OCI-LY1 (cell line): Measurements from ENCODE around the gene CHMP1B.

Experiments used
- H2AFZ ChIP-seq: fragments of 200-600 bp; sonication (generic), shearing (Covaris generic); 2 replicates; pipeline ENCODE4 v1.6.0; 2014; ENCODE audit warnings: antibody characterized with exemption, mild to moderate bottlenecking, low read length
- H3F3A ChIP-seq: fragments of 200-600 bp; sonication (generic), shearing (Covaris generic); 2 replicates; pipeline ENCODE4 v1.6.0; 2014; ENCODE audit warnings: mild to moderate bottlenecking, antibody characterized with exemption, low read length, moderate library complexity; ENCODE audit not compliant: insufficient read depth
- H3K27ac ChIP-seq: fragments of 200-600 bp; sonication (generic); 2 replicates; pipeline ENCODE4 v1.5.1; 2014; ENCODE audit warnings: low read length, mixed run types, mild to moderate bottlenecking, low read depth; ENCODE audit not compliant: poor library complexity, severe bottlenecking
- H3K27me3 ChIP-seq: fragments of 200-600 bp; sonication (generic); 2 replicates; pipeline ENCODE4 v1.6.0; 2014; ENCODE audit warnings: antibody characterized with exemption, mild to moderate bottlenecking, low read length, moderate library complexity; ENCODE audit not compliant: insufficient read depth
- H3K36me3 ChIP-seq: fragments of 200-600 bp; sonication (generic); 2 replicates; pipeline ENCODE4 v1.6.1; 2014; ENCODE audit warnings: mild to moderate bottlenecking, antibody characterized with exemption, low read length, moderate library complexity, mixed read lengths; ENCODE audit not compliant: insufficient read depth
- H3K4me1 ChIP-seq: fragments of 200-600 bp; sonication (generic); 2 replicates; pipeline ENCODE4 v1.5.1; 2014; ENCODE audit warnings: mild to moderate bottlenecking, low read length, moderate library complexity; ENCODE audit not compliant: insufficient read depth, severe bottlenecking
- H3K4me2 ChIP-seq: fragments of 200-600 bp; sonication (generic), shearing (Covaris generic); 2 replicates; pipeline ENCODE4 v1.6.1; 2014; ENCODE audit warnings: low read length
- H3K4me3 ChIP-seq: fragments of 200-600 bp; sonication (generic); 2 replicates; pipeline ENCODE4 v1.5.1; 2014; ENCODE audit warnings: low read length, low read depth, mild to moderate bottlenecking, mixed read lengths; ENCODE audit not compliant: poor library complexity, severe bottlenecking
- H3K79me2 ChIP-seq: fragments of 200-600 bp; shearing (Covaris generic); 2 replicates; pipeline ENCODE4 v1.6.1; 2016; ENCODE audit warnings: mixed run types, low read length, mixed read lengths; ENCODE audit not compliant: insufficient read depth
- H3K9ac ChIP-seq: fragments of 200-600 bp; sonication (generic), shearing (Covaris generic); 2 replicates; pipeline ENCODE4 v1.6.1; 2014; ENCODE audit warnings: mild to moderate bottlenecking, low read length, mixed read lengths
- H3K9me2 ChIP-seq: fragments of 200-600 bp; sonication (generic), shearing (Covaris generic); 2 replicates; pipeline ENCODE4 v1.6.1; 2014; ENCODE audit warnings: low read depth, mild to moderate bottlenecking, low read length, mixed read lengths
- H3K9me3 ChIP-seq: fragments of 200-600 bp; shearing (Covaris generic); 2 replicates; pipeline ENCODE4 v1.6.1; 2014; ENCODE audit warnings: low read length, mixed read lengths
- H4K20me1 ChIP-seq: fragments of 200-600 bp; sonication (generic), shearing (Covaris generic); 2 replicates; pipeline ENCODE4 v1.6.0; 2016; ENCODE audit warnings: mild to moderate bottlenecking, low read length; ENCODE audit not compliant: insufficient read depth
- EZH2 ChIP-seq: fragments of 200-600 bp; sonication (generic), shearing (Covaris generic); IDR thresholded peaks from 2 replicates; pipeline ENCODE4 v1.8.0; 2017; ENCODE audit warnings: borderline replicate concordance, mixed run types, mild to moderate bottlenecking, antibody characterized with exemption, low read length, moderate library complexity, mixed read lengths
- TF ChIP-seq, protein P1 (sequence below): fragments of 200-600 bp; sonication (generic), shearing (Covaris generic); IDR thresholded peaks from 2 replicates; pipeline ENCODE4 v1.5.1; 2017; ENCODE audit warnings: mild to moderate bottlenecking, antibody characterized with exemption, low read length, moderate library complexity, mixed read lengths

The CHMP1B gene

DNA sequence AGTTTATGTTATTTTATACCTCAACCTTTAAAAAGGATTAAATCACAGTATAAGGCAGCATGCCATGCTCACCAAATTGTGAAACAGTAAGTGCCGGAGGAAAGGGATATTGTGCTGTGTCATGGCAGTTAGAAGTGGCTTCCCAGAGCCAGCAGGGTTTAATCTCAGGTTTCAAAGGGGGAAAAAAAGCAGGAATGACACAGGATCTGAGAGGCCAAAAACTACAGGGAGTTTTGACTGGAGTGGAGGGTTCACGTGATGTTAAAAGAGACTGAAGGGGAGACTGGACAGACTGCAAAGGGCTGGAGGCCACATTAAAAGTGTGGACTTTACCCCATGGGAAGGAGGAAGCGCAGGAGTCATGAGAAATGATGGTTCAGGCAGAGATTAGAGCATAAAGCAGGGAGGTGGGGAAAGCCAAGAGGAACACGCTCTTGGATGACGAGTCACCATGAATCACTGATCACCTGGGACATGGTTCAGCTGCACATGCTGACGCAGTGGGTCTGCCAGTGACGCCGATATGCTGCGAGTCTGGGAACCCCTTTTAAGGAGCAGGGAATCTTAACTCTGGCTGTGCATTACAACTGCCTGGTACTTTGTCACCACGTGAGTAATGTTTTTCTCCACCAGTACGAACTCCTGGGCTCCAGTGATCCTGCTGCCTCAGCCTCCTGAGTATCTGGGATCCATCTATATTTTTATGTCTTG, 6.1 kb downstream of the CHMP1B start:
- Histone ChIP-seq H3K9ac (no peak overlapping the region), H3K4me2 (no peak overlapping the region), H3K4me1 (peaks cover 13% of the 10 kb centered on the region), H3K27me3 (no peaks in the 10 kb centered on the region), H3K4me3 (no peak overlapping the region), H3K9me2 (no peaks in the 10 kb centered on the region), H4K20me1 (no peaks in the 10 kb centered on the region), H2AFZ (no peak overlapping the region), H3F3A (no peaks in the 10 kb centered on the region), H3K79me2 (peaks cover 6% of the 10 kb centered on the region), H3K9me3 (no peaks in the 10 kb centered on the region), H3K36me3 (no peaks in the 10 kb centered on the region), H3K27ac (no peak overlapping the region)
- TF ChIP-seq, protein P1, sequence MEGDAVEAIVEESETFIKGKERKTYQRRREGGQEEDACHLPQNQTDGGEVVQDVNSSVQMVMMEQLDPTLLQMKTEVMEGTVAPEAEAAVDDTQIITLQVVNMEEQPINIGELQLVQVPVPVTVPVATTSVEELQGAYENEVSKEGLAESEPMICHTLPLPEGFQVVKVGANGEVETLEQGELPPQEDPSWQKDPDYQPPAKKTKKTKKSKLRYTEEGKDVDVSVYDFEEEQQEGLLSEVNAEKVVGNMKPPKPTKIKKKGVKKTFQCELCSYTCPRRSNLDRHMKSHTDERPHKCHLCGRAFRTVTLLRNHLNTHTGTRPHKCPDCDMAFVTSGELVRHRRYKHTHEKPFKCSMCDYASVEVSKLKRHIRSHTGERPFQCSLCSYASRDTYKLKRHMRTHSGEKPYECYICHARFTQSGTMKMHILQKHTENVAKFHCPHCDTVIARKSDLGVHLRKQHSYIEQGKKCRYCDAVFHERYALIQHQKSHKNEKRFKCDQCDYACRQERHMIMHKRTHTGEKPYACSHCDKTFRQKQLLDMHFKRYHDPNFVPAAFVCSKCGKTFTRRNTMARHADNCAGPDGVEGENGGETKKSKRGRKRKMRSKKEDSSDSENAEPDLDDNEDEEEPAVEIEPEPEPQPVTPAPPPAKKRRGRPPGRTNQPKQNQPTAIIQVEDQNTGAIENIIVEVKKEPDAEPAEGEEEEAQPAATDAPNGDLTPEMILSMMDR: no peak
- no peak for TF ChIP-seq EZH2

DNA sequence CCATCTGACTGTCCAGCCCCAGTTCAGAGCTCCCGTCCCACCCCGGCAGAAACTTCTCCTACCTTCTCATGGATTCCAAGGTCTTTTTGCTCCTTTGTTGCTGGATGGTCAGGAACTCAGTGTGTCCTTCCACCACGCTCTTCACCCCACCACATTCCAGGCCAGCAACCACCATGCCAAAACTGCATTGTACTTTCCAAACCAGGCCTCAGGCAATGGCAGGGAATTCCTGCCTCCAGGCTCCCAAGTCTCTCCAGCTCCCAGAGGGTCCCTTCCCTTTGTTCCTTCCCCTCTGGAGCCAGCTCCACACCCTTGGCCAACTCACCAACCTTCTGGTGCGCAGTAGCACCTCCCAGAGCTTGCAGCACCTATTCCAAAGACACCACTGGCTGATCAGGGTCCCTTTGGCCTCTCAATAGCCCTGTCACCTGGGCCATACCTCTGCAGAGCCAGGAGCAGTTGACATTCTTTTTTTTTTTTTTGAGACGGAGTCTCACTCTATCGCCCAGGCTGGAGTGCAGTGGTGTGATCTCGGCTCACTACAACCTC, 8.1 kb downstream of the CHMP1B start:
- Histone ChIP-seq H3K9ac (no peak overlapping the region), H3F3A (no peaks in the 10 kb centered on the region), H3K4me3 (no peak overlapping the region), H3K9me2 (no peaks in the 10 kb centered on the region), H3K4me2 (no peak overlapping the region), H3K9me3 (no peaks in the 10 kb centered on the region), H3K79me2 (no peaks in the 10 kb centered on the region), H3K27me3 (peaks cover 4% of the 10 kb centered on the region; the same call in 1 of the 2 replicates), H3K4me1 (no peaks in the 10 kb centered on the region), H3K27ac (no peak overlapping the region), H3K36me3 (no peaks in the 10 kb centered on the region), H2AFZ (no peak overlapping the region), H4K20me1 (no peaks in the 10 kb centered on the region)
- TF ChIP-seq, protein P1: no peak

DNA sequence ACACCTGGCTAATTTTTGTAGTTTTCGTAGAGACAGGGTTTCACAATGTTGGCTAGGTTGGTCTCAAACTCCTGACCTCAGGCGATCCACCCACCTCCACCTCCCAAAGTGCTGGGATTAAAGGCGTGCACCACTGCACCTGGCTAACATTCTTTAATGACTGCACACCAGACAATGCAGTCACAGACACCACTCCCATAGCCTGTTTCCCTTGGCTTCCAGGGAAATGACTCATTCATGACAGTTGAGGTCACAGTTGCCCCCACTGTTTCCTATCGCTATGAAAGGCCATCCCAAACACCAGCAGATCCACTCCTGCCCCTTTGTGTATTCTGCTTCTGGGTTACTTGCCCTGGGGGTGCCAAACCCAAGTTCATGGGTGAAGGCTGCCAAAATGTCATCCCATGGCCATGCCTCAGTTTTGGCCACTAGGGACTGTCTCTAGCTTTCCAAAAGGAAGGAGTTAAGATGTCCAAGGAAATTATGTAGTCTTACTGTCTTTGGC, 8.7 kb downstream of the CHMP1B start:
- Histone ChIP-seq H3K4me1 (no peaks in the 10 kb centered on the region), H3K27me3 (peaks cover 4% of the 10 kb centered on the region; the same call in 1 of the 2 replicates), H3K9me2 (no peaks in the 10 kb centered on the region), H3K9me3 (no peaks in the 10 kb centered on the region), H3K4me3 (no peak overlapping the region), H3K36me3 (no peaks in the 10 kb centered on the region), H2AFZ (no peak overlapping the region), H4K20me1 (no peaks in the 10 kb centered on the region), H3K79me2 (no peaks in the 10 kb centered on the region), H3K9ac (no peak overlapping the region), H3K27ac (no peak overlapping the region), H3K4me2 (no peak overlapping the region), H3F3A (no peaks in the 10 kb centered on the region)
- TF ChIP-seq EZH2: no peak
- TF ChIP-seq, protein P1: no peak
